ENCODE results near the gene CCDC110. TPM values are rescaled to one million over a fixed set of nuclear protein-coding genes. Genes with fewer than 3 reads are reported as not detected.
A peak's percentile ranks its signal among the peaks of the same experiment; 100 is the strongest.

The CCDC110 gene
- total and polyA plus RNA-seq, 2 of the 13 experiments (the other 11 are each of a cell fraction or from before 2014, with no cell fraction given), result not detected

GRCh38 chr4:185395956-185396723, 75.4 kb downstream of the CCDC110 start (continued):
- TF ChIP-seq PATZ1 (CRISPR knock-in tag; IDR thresholded peaks at IDR 0.05) (peak; percentile 63), ZNF225 (CRISPR knock-in tag; IDR thresholded peaks at IDR 0.05) (no peak), WIZ (CRISPR knock-in tag; IDR thresholded peaks at IDR 0.05) (peak; percentile 86; the same call in 1 of the 2 replicates), FUBP1 (CRISPR knock-in tag; IDR thresholded peaks at IDR 0.05; ENCODE audit: borderline replicate concordance) (no peak), ZNF121 (CRISPR knock-in tag; IDR thresholded peaks at IDR 0.05) (peak; percentile 72), RORA (CRISPR knock-in tag; IDR thresholded peaks at IDR 0.05) (no peak), TEF (CRISPR knock-in tag; IDR thresholded peaks at IDR 0.05) (peak; percentile 62; the same call in 1 of the 2 replicates), ELF3 (CRISPR knock-in tag; IDR thresholded peaks at IDR 0.05) (peak; percentile 86), THAP9 (CRISPR knock-in tag; IDR thresholded peaks at IDR 0.05; ENCODE audit: borderline replicate concordance) (peak; percentile 85), ZBTB2 (CRISPR knock-in tag; IDR thresholded peaks at IDR 0.05; ENCODE audit: low read depth) (peak; percentile 78), JDP2 (CRISPR knock-in tag; IDR thresholded peaks at IDR 0.05; ENCODE audit: borderline replicate concordance) (no peak; the same call in 1 of the 2 replicates), ZNF530 (CRISPR knock-in tag; IDR thresholded peaks at IDR 0.05; ENCODE audit: low read depth) (peak; percentile 93; the same call in 1 of the 2 replicates), ZNF572 (CRISPR knock-in tag; IDR thresholded peaks at IDR 0.05) (no peak), MEF2D (CRISPR knock-in tag; IDR thresholded peaks at IDR 0.05) (peak; percentile 69; the same call in 1 of the 2 replicates), PRDM4 (CRISPR knock-in tag; IDR thresholded peaks at IDR 0.05; ENCODE audit: borderline replicate concordance) (no peak), ZNF816 (CRISPR knock-in tag; IDR thresholded peaks at IDR 0.05; ENCODE audit: borderline replicate concordance) (peak; percentile 83; the same call in 1 of the 2 replicates)
